CD4-positive, alpha-beta T cell treated with Interleukin-21 for 1 hour (primary cell): Measurements from ENCODE around the gene OR6Y1.

Experiments
- DNase-seq: peaks from one replicate; pipeline ENCODE4 v3.0.0-alpha.2; 2020

OR6Y1 gene, protein sequence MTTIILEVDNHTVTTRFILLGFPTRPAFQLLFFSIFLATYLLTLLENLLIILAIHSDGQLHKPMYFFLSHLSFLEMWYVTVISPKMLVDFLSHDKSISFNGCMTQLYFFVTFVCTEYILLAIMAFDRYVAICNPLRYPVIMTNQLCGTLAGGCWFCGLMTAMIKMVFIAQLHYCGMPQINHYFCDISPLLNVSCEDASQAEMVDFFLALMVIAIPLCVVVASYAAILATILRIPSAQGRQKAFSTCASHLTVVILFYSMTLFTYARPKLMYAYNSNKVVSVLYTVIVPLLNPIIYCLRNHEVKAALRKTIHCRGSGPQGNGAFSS

DNA sequence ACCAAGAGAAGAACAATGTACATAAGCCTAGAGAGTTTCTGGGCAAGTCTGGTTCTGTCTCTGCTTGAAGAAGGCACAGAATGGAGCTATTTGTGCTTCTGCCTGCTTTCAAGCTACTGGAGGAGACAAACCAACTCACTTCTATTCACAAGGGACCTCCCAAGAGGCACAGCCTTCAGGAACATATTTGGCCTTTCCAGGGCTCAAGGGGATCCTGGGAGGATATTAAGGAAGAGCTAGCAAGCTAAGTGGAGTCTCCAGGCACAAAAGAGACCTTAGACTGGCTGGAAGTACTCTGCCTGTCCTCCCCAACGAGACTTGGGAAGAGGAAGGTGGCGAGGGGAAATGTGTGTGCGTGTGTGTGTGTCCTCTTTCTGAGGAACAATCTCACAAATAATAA, at the start of gene OR6Y1:
TSS of gene OR6Y1 (minus strand) at position 54 of the 400 bp plus-strand sequence. CDS start 6,300 bp downstream, outside the sequence.
- DNase-seq, result no peak

GRCh38 chr1:158600735-158601134, 46.5 kb upstream of the OR6Y1 start:
- no peak for DNase-seq

- DNase-seq, result no peak
Observed at GRCh38 chr1:158586942-158587341, 32.7 kb upstream of the OR6Y1 start.

DNA sequence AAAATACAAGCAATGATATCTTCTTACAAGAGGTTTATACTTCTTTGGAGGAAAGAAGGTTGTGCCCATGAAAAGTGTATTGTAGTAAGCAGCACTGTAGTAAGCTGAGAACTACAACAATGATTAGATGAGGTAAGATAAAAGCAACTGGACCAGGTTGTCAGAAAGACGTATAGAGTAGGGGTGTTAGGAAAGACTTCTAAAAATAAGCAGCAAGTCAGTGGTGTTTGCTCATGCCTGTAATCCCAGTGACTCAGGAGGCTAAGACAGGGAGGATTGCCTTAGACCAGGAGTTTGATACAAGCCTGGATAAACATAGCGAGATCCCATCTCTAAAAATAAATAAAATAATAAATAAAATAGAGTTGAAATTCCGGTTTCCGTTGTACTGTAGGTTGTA, 29.8 kb upstream of the OR6Y1 start:
- DNase-seq, result no peak

DNA sequence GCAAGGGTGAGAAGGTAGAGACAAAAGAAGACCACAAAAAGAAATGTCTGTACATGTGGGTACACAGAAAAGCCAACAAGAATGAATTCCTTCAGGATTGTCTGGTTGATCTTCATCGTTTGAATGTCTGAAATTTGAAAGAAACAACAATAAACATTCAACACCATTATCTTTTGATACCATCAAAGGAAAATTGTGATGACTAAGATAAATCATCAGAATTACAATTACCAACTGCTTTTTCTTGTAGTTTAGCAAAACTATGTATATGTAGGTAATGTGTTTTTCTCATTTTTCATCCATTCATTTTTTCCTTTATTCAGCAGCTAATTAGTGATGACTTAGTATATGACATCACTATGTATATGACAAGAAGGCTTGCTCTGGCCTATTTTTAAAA, 25.5 kb upstream of the OR6Y1 start, which contains the start of gene OR10X1:
TSS of gene OR10X1 (minus strand) at position 167 of the 400 bp plus-strand sequence. CDS start at position 167, 0 bp downstream.
- DNase-seq, result no peak

DNA sequence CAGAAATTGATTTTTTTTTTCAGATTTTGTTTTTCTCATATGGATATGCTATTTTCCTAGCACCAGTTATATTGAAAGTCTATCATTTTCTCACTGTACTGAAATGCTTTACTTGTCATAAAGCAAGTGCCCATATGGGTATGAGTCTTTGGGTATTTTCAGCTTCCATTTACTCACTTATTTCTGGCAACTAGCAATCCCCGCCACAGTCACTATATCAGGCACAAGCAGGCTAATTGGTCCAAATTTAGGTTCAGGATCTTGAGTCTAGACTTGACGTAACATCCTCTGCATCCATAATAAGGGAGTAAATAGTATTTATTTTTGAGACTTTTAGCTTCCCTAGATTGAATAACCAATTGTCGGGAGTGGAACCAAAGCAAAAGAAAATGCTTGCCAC, 23.4 kb upstream of the OR6Y1 start:
- no peak for DNase-seq

- DNase-seq, result no peak
Observed at GRCh38 chr1:158572226-158572625, 18.0 kb upstream of the OR6Y1 start.

DNA sequence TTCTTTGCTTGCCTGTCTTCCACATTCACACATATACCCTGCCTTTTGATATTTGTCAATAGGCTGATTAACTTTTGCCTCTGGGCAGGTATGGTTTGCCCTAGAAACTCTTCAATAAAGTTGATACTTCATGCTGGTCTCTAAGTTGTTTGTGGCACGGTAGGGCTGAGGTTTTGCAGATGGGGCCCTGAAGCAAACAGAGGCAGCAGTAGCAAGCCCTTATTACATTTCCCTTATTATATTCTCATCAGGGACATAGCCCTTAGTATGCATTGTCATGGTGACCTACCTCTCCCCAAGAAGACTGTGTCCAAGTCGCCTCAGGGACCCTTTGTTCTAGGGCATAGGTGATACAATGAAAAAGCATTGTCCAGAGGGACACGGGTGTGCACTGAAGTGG, 16.3 kb upstream of the OR6Y1 start, which contains the start of gene OR6P1:
TSS of gene OR6P1 (minus strand) at position 101 of the 400 bp plus-strand sequence. CDS start 6,976 bp downstream, outside the sequence.
- DNase-seq, result no peak

DNA sequence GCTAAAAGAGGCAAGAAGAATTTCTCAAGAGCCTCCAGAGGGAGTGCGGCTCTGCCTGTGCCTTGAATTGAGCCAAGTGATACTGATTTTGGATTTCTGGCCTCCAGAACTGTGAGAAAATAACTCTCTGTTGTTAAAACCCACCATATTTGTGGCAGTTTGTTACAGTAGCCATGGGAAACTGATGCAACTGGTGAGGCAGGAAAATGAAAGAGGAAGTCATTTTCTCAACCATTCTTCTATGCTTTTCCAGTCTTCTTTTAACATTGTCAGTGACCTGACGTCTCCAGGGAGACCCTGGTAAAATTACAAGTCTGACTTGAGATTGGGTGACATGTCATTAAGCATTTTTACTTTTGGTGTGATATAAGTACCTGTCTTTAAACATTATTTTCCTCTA, 10.4 kb upstream of the OR6Y1 start:
- DNase-seq, result no peak

GRCh38 chr1:158563853-158564252, 9.6 kb upstream of the OR6Y1 start:
- no peak for DNase-seq

- DNase-seq, result no peak
Observed at GRCh38 chr1:158559696-158560095, 5.5 kb upstream of the OR6Y1 start.

DNA sequence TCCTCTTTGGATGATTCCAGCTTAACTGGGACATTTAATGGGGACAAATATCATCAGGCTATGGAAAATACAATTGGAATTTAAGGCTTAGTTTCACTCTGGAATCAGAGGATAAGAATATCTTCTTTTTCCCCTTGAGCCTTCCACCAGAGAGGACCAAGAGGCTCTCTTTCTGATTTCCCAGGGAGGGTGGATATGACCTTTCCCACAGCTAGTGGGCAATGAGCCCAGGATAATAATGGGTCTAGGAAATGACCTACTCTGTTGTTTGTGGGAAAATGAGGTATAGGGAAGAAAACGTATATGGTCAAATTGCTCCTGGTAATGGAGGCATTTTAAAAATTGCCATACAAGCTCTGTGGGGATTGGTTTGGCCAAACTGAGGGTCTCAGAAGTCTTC, 1.9 kb downstream of the OR6Y1 start:
- DNase-seq, result no peak

GRCh38 chr1:158547533-158547932, 6.7 kb downstream of the OR6Y1 start:
- DNase-seq, result no peak

DNA sequence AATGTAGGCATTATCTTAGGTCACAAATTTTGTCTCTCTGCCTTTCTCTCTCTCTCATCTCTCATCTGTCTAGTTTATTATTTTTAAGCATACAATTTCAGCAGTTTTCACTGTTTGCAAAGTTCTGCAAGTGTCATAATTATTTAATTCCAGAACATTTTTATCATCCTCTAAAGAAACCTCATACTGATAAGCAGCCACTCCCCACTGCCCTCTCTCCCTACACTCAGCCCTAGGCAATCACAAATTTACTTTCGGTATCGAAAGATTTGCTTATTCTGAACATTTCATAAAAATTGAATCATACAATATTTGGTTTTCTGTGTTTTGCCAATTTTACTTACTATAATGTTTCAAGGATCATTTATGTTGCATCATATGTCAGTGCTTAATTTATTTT, 16.6 kb downstream of the OR6Y1 start:
- DNase-seq, result no peak

GRCh38 chr1:158534496-158534895, 19.7 kb downstream of the OR6Y1 start:
- DNase-seq, result no peak

GRCh38 chr1:158527190-158527815, 26.9 kb downstream of the OR6Y1 start:
- DNase-seq, result no peak

GRCh38 chr1:158521666-158522058, 32.5 kb downstream of the OR6Y1 start:
- no peak for DNase-seq

- no peak for DNase-seq
Observed at GRCh38 chr1:158520955-158521665, 33.1 kb downstream of the OR6Y1 start.

- no peak for DNase-seq
Observed at GRCh38 chr1:158520021-158520420, 34.2 kb downstream of the OR6Y1 start.

DNA sequence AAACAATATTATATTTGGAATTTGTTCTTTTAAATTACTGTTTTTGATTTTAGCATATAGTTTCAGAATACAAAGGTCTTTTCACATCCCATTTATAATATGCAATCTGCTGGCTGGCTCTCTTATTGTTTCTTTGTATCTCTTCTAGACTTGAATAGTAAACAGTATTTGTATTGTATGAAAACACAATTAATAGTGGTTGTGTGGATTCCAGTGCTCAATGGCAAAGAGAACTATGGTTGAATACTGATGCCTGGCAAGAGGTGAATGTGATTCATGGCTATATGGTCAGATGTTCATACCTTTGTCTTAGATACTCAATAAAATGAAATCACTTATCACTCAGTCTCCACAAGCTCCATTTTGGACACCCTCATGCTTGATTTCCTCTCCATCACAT, 37.2 kb downstream of the OR6Y1 start:
- DNase-seq, result no peak

GRCh38 chr1:158509471-158510156, 44.6 kb downstream of the OR6Y1 start:
- no peak for DNase-seq

DNA sequence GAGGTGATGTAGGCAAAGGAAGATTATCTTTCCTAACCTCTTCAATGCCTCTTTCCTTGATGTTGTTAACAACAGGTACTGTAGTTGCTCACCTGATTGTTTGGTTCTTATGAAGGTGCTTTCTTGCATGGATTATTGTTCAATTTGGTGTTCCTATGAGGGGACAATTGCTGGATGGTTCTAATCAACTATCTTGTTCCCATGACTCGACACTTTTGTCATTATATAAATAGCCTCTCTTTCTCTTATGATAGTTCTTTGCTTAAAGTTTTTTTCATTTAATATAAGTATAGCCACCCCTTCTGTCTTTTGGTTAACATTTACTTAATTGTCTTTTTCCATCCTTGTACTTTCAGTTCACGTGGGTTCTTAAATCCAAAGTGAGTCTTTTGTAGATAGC, 46.7 kb downstream of the OR6Y1 start:
- no peak for DNase-seq

GRCh38 chr1:158506369-158506987, 47.7 kb downstream of the OR6Y1 start:
- peak; percentile 44 for DNase-seq
